H1 (cell line): ENCODE results near the gene CHFR. TPM values are rescaled to one million over a fixed set of nuclear protein-coding genes. Genes with fewer than 3 reads are reported as not detected.

Source experiments
- CTCF ChIA-PET: fragments of 300-600 bp; sonication (Branson Sonifier 250); formaldehyde crosslinking; loops from one replicate; lab custom pipeline; 2021; ENCODE audit not compliant: partially characterized antibody; lab: Charles Lee
- POLR2A ChIA-PET: fragments of 300-600 bp; sonication (Branson Sonifier 250); formaldehyde crosslinking; loops from one replicate; lab custom pipeline; 2021; ENCODE audit warnings: inconsistent platforms; ENCODE audit not compliant: partially characterized antibody; lab: Charles Lee
- DNase-seq, 2 experiments: peaks; one replicate each; pipeline versions ENCODE4 v3.0.0 to v3.0.0-alpha.2; 2010 to 2022; ENCODE audit warnings: low spot score in 2 of 2, low read depth in 1 of 2, mixed read lengths in 1 of 2
- FAIRE-seq: peaks from 2 replicates; lab custom pipeline; 2011; peaks lifted over from hg19 to GRCh38; lab: Jason Lieb, UNC
- H2AFZ ChIP-seq: 2 replicates; pipeline ENCODE4 v1.8.1; 2012; ENCODE audit warnings: low read length, inconsistent platforms
- H2AK5ac ChIP-seq: 2 replicates; pipeline ENCODE4 v1.6.1; 2013; ENCODE audit warnings: low read depth, low read length
- H2BK120ac ChIP-seq: replicated peaks from 2 replicates; pipeline ENCODE3; 2013; ENCODE audit warnings: low read depth, low read length, inconsistent platforms
- H2BK12ac ChIP-seq: 2 replicates; pipeline ENCODE4 v1.6.1; 2013; ENCODE audit warnings: low read depth, low read length
- H2BK15ac ChIP-seq: 2 replicates; pipeline ENCODE4 v1.6.1; 2013; ENCODE audit warnings: low read length
- H2BK20ac ChIP-seq: 2 replicates; pipeline ENCODE4 v1.6.1; 2013; ENCODE audit warnings: low read length
- H2BK5ac ChIP-seq: 2 replicates; pipeline ENCODE4 v1.6.1; 2013; ENCODE audit warnings: low read depth, low read length
- H3K14ac ChIP-seq: 2 replicates; pipeline ENCODE4 v1.6.1; 2013; ENCODE audit warnings: inconsistent platforms; ENCODE audit not compliant: insufficient read length
- H3K18ac ChIP-seq: 2 replicates; pipeline ENCODE4 v1.6.1; 2013; ENCODE audit warnings: low read length; ENCODE audit errors: extremely low read depth
- H3K23ac ChIP-seq: 2 replicates; pipeline ENCODE4 v1.6.1; 2013; ENCODE audit warnings: inconsistent platforms; ENCODE audit not compliant: insufficient read length
- H3K23me2 ChIP-seq: 2 replicates; pipeline ENCODE4 v1.6.1; 2013; ENCODE audit warnings: low read depth, low read length
- H3K27ac ChIP-seq: 2 replicates; pipeline ENCODE4 v1.6.1; 2011; ENCODE audit warnings: low read depth, low read length, inconsistent platforms
- H3K27me3 ChIP-seq, 4 experiments: replicated peaks in 1 of 4; 1 replicate in 1 of 4; 2 replicates in 3 of 4; pipeline versions ENCODE4 v1.6.1 to v1.8.1; 2011 to 2013; ENCODE audit warnings: low read length in 3 of 4, mild to moderate bottlenecking in 3 of 4, inconsistent platforms in 2 of 4, mixed read lengths in 2 of 4, moderate library complexity in 1 of 4; ENCODE audit not compliant: control insufficient read depth in 3 of 4, insufficient read depth in 3 of 4; ENCODE audit errors: extremely low read depth in 1 of 4
- H3K36me3 ChIP-seq, 4 experiments: 2 replicates each; pipeline versions ENCODE4 v1.6.1 to v1.8.1; 2011 to 2013; ENCODE audit warnings: mild to moderate bottlenecking in 4 of 4, low read length in 3 of 4, moderate library complexity in 2 of 4, control low read depth in 1 of 4, inconsistent platforms in 1 of 4; ENCODE audit not compliant: insufficient read depth in 4 of 4, control insufficient read depth in 2 of 4
- H3K4ac ChIP-seq: replicated peaks from 2 replicates; pipeline ENCODE3; 2013; ENCODE audit warnings: low read length, low read depth, mixed read lengths, inconsistent platforms; ENCODE audit not compliant: insufficient read length
- H3K4me1 ChIP-seq, 4 experiments: replicated peaks in 1 of 4; 1 replicate in 1 of 4; 2 replicates in 3 of 4; pipeline versions ENCODE4 v1.6.1 to v1.8.1; 2011 to 2013; ENCODE audit warnings: low read length in 3 of 4, inconsistent platforms in 2 of 4, mixed read lengths in 1 of 4; ENCODE audit not compliant: insufficient read depth in 4 of 4, control insufficient read depth in 3 of 4
- H3K4me2 ChIP-seq, 2 experiments: 2 replicates each; pipeline versions ENCODE4 v1.6.1 to v1.8.1; 2011 to 2013; ENCODE audit warnings: low read depth in 2 of 2, low read length in 2 of 2, control low read depth in 1 of 2, inconsistent platforms in 1 of 2, mild to moderate bottlenecking in 1 of 2; ENCODE audit not compliant: insufficient read depth in 1 of 2
- H3K4me3 ChIP-seq, 4 experiments: fragments of 200-600, 300-600 bp in 1 of 4; sonication (generic), shearing (Covaris generic), sonication (Bioruptor Twin) in 1 of 4; 2 replicates each; pipeline versions ENCODE4 v1.5.1 to v1.8.1; 2011 to 2016; ENCODE audit warnings: low read length in 4 of 4, low read depth in 3 of 4, control low read depth in 2 of 4, inconsistent platforms in 2 of 4, mild to moderate bottlenecking in 2 of 4, mixed read lengths in 1 of 4, moderate library complexity in 1 of 4; ENCODE audit not compliant: insufficient read depth in 2 of 4; ENCODE audit errors: extremely low read depth in 1 of 4
- H3K56ac ChIP-seq: replicated peaks from 2 replicates; pipeline ENCODE3; 2013; ENCODE audit warnings: low read depth, mild to moderate bottlenecking, mixed read lengths, low read length, inconsistent platforms; ENCODE audit not compliant: insufficient read length
- H3K79me1 ChIP-seq: 2 replicates; pipeline ENCODE4 v1.6.1; 2013; ENCODE audit warnings: low read depth, low read length, control low read depth
- H3K79me2 ChIP-seq, 2 experiments: 2 replicates each; pipeline versions ENCODE4 v1.6.1 to v1.8.1; 2012 to 2013; ENCODE audit warnings: low read length in 2 of 2, mild to moderate bottlenecking in 2 of 2, inconsistent platforms in 1 of 2; ENCODE audit not compliant: insufficient read depth in 2 of 2, control insufficient read depth in 1 of 2
- H3K9ac ChIP-seq, 4 experiments: replicated peaks in 1 of 4; 1 replicate in 1 of 4; 2 replicates in 3 of 4; pipeline versions ENCODE4 v1.6.1 to v1.8.1; 2011 to 2013; ENCODE audit warnings: low read depth in 3 of 4, low read length in 3 of 4, control low read depth in 2 of 4, mild to moderate bottlenecking in 2 of 4, moderate library complexity in 2 of 4, inconsistent platforms in 1 of 4; ENCODE audit errors: extremely low read depth in 1 of 4
- H3K9me3 ChIP-seq, 2 experiments: 2 replicates each; pipeline versions ENCODE4 v1.6.1 to v1.8.1; 2012 to 2013; ENCODE audit warnings: mild to moderate bottlenecking in 2 of 2, moderate library complexity in 2 of 2, control low read depth in 1 of 2, inconsistent platforms in 1 of 2, low read depth in 1 of 2, low read length in 1 of 2, mixed read lengths in 1 of 2; ENCODE audit not compliant: insufficient read depth in 2 of 2
- H4K20me1 ChIP-seq, 2 experiments: replicated peaks in 1 of 2; 2 replicates each; pipeline versions ENCODE3 to v1.8.1; 2011 to 2013; ENCODE audit warnings: inconsistent platforms in 2 of 2, low read length in 2 of 2, mild to moderate bottlenecking in 1 of 2; ENCODE audit not compliant: insufficient read depth in 2 of 2, control insufficient read depth in 1 of 2
- H4K5ac ChIP-seq: 2 replicates; pipeline ENCODE4 v1.6.1; 2013; ENCODE audit warnings: low read length, low read depth, mixed read lengths, inconsistent platforms; ENCODE audit not compliant: insufficient read length
- H4K8ac ChIP-seq: 2 replicates; pipeline ENCODE4 v1.8.0; 2013; ENCODE audit warnings: mild to moderate bottlenecking, moderate library complexity, low read length, inconsistent platforms; ENCODE audit not compliant: insufficient read depth; ENCODE audit errors: extremely low read depth
- H4K91ac ChIP-seq: replicated peaks from 2 replicates; pipeline ENCODE3; 2013; ENCODE audit warnings: low read length, mixed read lengths, inconsistent platforms; ENCODE audit not compliant: insufficient read length
- EZH2 ChIP-seq: fragments of 200-600 bp; sonication (generic); IDR thresholded peaks from 2 replicates; pipeline ENCODE4 v1.7.1; 2012; ENCODE audit warnings: low read depth, mild to moderate bottlenecking, moderate library complexity, low read length, inconsistent platforms; ENCODE audit not compliant: severe bottlenecking
- FOSL1 ChIP-seq: IDR thresholded peaks from 2 replicates; pipeline ENCODE4 v1.6.1; 2011; ENCODE audit warnings: mild to moderate bottlenecking, low read depth, low read length, moderate library complexity; ENCODE audit not compliant: insufficient read depth
- POLR2A ChIP-seq, 2 experiments: IDR thresholded peaks; 1 replicate in 1 of 2; 2 replicates in 1 of 2; pipeline ENCODE4 v1.6.1; 2011; ENCODE audit warnings: low read depth in 2 of 2, low read length in 2 of 2, mild to moderate bottlenecking in 2 of 2; ENCODE audit errors: control extremely low read depth in 1 of 2
- RFX5 ChIP-seq: IDR thresholded peaks from 2 replicates; pipeline ENCODE4 v1.6.1; 2011; ENCODE audit warnings: low read depth, low read length, improper control_type of control experiment, borderline replicate concordance
- RXRA ChIP-seq: IDR thresholded peaks from 2 replicates; pipeline ENCODE4 v1.6.1; 2011; ENCODE audit warnings: low read depth, mild to moderate bottlenecking, low read length, moderate library complexity; ENCODE audit not compliant: insufficient read depth
- SUZ12 ChIP-seq: fragments of 200-600 bp; sonication (generic); IDR thresholded peaks from 2 replicates; pipeline ENCODE4 v1.6.1; 2012; ENCODE audit warnings: mild to moderate bottlenecking, inconsistent platforms, low read length, moderate library complexity, mixed read lengths
- WGBS, 2 experiments: shearing (Covaris generic) in 1 of 2; methylation state at CpG; one replicate each; pipeline versions ENCODE4 v1.1.6 to v1.1.7; 2013 to 2015; ENCODE audit warnings: low lambda C conversion rate in 2 of 2, mixed read lengths in 2 of 2, inconsistent platforms in 1 of 2, low coverage in 1 of 2, missing lambda C conversion rate in 1 of 2; ENCODE audit not compliant: insufficient replicate concordance in 2 of 2, insufficient coverage in 1 of 2, insufficient read length in 1 of 2; ENCODE audit errors: extremely low coverage in 1 of 2, missing lambda C conversion rate in 1 of 2; 5-methylcytosine and 5-hydroxymethylcytosine counted together
- polyA plus RNA-seq, 7 experiments: library from polyadenylated mRNA; depleted of rRNA in 3 of 7; stranded (reverse) in 5 of 7; unstranded in 2 of 7; fragments of >200 nt in 5 of 7; fragments of 200-250 nt in 2 of 7; gene quantifications; 1 replicate in 5 of 7; 2 replicates in 1 of 7; 4 replicates in 1 of 7; pipeline versions ENCODE4 v1.2.1 to v1.2.3, GENCODE V29; 2011 to 2013; ENCODE audit warnings: missing spikeins in 2 of 7, mixed read lengths in 2 of 7
- total RNA-seq: library from RNA; stranded (reverse); fragmentation: NEBNext Ultra II Directional; extraction: Animal tissue kit (Norgen Biotek cat#: 25700); gene quantifications from 2 replicates; pipeline ENCODE4 v1.2.1, GENCODE V29; 2021
- TF ChIP-seq, protein P1 (sequence below): IDR thresholded peaks from 2 replicates; pipeline ENCODE4 v1.6.1; 2011; ENCODE audit warnings: low read depth, mild to moderate bottlenecking, low read length; ENCODE audit not compliant: insufficient read depth

Gene CHFR
- total and polyA plus RNA-seq, 2 of the 8 experiments (the other 6 are each of a cell fraction or from before 2014, with no cell fraction given), result 31.4 to 44.6 TPM

DNA sequence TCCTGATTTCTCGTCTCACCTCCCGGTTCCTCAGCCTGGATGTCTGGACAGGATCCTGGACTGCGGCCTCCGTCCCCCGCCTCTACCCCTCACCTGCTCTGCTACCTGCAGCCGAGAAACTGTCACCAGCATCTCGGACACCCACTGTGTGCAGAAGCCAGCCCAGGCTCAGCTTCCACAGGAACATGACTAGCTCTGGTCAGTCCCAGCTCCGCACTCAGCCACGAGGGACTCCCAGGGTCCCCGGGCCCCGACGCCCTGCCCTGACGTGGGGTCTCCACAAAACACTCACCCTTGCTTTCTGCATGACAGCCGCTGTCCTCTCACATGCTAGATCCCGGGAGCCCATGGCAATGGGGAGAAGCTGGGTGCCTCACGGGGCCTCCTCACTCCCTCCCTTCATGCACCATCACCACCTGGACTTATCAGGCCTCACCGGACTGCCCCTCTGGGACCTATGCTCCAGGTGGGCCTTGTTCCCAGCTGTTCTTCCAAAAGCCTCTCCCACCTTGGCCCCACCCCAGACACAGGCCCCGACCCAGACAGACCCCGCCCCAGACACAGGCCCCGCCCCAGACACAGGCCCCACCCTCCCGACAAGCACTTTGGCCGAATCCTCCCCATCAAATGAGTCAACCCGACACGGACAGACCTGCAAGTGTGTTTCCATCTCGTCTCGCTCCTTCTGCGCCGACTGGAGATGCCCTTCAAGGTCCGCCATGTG is 98.9 kb downstream of the CHFR start:
- no peak overlapping the region for H2BK120ac ChIP-seq
- FAIRE-seq, result no peak
- no peak for TF ChIP-seq RXRA
- no peak for TF ChIP-seq POLR2A (IDR thresholded peaks at IDR 0.05; ENCODE audit: control extremely low read depth in 1 of 2, low read depth in 2 of 2, low read length in 2 of 2)
- TF ChIP-seq, protein P1, sequence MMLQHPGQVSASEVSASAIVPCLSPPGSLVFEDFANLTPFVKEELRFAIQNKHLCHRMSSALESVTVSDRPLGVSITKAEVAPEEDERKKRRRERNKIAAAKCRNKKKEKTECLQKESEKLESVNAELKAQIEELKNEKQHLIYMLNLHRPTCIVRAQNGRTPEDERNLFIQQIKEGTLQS, result no peak
- no peak for TF ChIP-seq SUZ12
- no peak for TF ChIP-seq EZH2
- no peak for TF ChIP-seq RFX5
- TF ChIP-seq FOSL1, result no peak
- TF ChIP-seq, all 59 proteins: peak for 0
- H3K27ac ChIP-seq, result no peak overlapping the region
- no peaks in the 10 kb centered on the region for H3K9me3 ChIP-seq
- no peaks in the 10 kb centered on the region for H3K27me3 ChIP-seq
- WGBS, 2 experiments, result 95% methylated on average over 26 of the region's 29 CpGs; no CpG with 5 or more reads in 1 of the 2 experiments
- H4K20me1 ChIP-seq, result peaks cover 0 to 14% of the 10 kb centered on the region in 2 experiments
- peaks cover 6 to 40% (median 14%) of the 10 kb centered on the region in 4 experiments; a peak in 7 of 8 replicates for H3K36me3 ChIP-seq
- CTCF ChIA-PET, result no interaction called here
- H2BK5ac ChIP-seq, result no peak overlapping the region
- H2BK20ac ChIP-seq, result no peak overlapping the region
- H3K4me1 ChIP-seq, result no peaks in the 10 kb centered on the region
- H2BK12ac ChIP-seq, result no peak overlapping the region
- no peak overlapping the region for H3K56ac ChIP-seq
- H4K91ac ChIP-seq, result no peak overlapping the region
- no peak overlapping the region for H3K4me3 ChIP-seq
- H4K8ac ChIP-seq, result no peak overlapping the region; the same call in 1 of the 2 replicates
- H3K18ac ChIP-seq, result no peak overlapping the region
- peaks cover 3% of the 10 kb centered on the region; the same call in 1 of the 2 replicates for H3K23me2 ChIP-seq
- H2BK15ac ChIP-seq, result no peak overlapping the region
- H3K23ac ChIP-seq, result no peak overlapping the region
- no peaks in the 10 kb centered on the region for H3K79me2 ChIP-seq
- no peak overlapping the region for H3K14ac ChIP-seq
- no peak overlapping the region for H3K4me2 ChIP-seq
- H4K5ac ChIP-seq, result no peak overlapping the region
- H3K79me1 ChIP-seq, result peaks cover 7% of the 10 kb centered on the region
- no peak overlapping the region for H3K9ac ChIP-seq
- no peak overlapping the region for H2AFZ ChIP-seq
- POLR2A ChIA-PET, result interaction anchor here (0.6 to 1.6 kb wide), 3 partner anchors 21 to 80 kb away, joined by 3 to 6 read pairs (median 3); no protein-coding TSS in a partner anchor
- no peak for DNase-seq
- no peak overlapping the region for H2AK5ac ChIP-seq
- no peak overlapping the region for H3K4ac ChIP-seq
